GM18909 (cell line): ENCODE results near the gene MRPS9.
A peak's percentile ranks its signal among the peaks of the same experiment; 100 is the strongest.

Experiments used
- ATAC-seq: cut with Tn5 transposase; IDR thresholded peaks from one replicate; pipeline ENCODE4 v1.9.1; 2021; ENCODE audit warnings: mild to moderate bottlenecking; ENCODE audit not compliant: unreplicated experiment, poor library complexity

Gene MRPS9

DNA sequence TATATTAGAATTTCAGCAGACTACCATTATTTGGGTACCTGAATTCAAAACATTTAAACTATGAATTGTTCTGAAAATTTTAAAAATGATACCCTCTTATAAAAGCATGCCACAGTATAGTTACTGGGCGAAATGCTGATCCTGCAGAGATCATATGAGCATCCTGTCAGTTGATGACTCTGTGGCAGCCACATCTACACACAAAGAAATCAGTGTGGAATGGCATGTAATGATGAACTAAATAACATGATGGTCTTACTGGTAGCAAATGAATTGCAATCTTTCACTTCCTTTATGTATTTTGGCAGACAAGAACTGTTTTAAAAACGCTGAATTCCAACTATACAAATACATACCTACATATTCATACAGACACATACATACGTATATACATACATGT is 38.3 kb downstream of the MRPS9 start:
- ATAC-seq: no peak

DNA sequence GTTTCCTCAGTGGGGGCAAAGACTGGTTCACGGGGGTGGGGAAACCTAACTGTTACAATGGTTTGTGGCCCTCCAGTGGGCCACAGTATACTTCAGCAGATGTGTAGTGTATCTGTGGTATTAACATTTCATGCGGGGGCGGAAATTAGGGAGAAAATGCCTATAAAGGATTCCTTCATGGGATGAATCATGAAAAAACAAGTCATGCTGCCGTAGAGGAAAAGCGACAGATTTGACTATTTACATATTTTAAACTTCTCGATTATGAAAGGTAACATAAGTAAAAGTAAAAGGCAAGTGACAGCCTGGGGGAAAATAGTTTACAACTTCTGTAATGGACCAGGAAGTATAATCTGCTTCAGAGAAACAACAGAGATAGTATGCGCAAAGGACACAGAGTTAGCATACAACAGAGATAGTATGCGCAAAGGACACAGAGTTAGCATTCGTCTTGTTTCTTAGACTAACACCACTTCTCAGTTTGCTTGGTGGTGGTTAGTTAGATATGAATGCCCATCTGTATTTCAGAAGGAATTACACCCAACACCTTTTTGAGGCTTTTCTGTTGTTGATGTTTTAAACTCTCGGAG is 41.1 kb downstream of the MRPS9 start:
- ATAC-seq: no peak

DNA sequence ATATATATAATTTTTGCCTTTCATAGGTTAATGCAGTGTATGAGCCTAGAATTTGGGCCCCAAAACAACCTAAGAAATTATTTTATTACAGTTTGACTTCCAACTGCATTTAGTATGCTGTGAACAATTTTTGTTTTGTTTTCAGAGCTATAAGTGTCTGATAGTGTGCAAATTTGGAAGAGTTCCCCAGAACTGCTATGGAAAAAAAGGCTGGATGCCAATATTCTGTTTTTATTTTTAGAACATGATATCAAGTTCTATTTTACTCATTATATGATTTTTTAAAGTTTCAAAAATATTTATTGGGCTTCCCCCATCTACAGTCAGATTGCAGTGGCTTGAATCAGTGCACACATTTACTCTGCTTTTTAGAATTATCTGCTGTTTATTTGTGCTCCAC is 42.6 kb downstream of the MRPS9 start:
- ATAC-seq: no peak

DNA sequence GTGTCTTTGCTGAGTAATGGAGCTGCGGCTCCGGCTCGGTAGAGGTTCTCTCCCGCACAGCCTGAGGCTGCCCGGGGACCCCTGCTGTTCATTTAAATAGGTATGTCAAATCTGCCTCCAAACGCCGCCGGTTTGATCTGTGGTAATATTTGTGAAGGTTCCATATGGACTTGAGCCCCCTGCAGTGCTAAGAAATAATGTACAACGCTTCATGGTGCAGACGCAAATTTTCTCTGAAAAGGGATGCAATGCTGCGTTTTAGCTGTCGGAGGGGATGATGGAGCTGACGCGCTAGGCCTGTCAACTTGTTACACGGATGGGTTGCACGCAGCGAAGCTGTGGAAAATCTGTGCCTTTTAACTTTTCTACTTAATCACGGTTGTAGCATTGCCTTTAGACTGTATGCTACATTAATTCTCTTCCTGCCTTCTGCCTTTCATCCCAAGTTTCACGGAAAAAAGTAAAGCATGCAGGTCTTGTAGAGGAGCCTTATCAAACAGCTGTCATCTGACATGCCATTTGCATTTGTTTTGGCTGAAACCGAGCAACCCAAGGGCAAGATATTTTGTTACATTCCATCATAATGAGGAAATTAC is 43.2 kb downstream of the MRPS9 start:
- ATAC-seq: no peak

DNA sequence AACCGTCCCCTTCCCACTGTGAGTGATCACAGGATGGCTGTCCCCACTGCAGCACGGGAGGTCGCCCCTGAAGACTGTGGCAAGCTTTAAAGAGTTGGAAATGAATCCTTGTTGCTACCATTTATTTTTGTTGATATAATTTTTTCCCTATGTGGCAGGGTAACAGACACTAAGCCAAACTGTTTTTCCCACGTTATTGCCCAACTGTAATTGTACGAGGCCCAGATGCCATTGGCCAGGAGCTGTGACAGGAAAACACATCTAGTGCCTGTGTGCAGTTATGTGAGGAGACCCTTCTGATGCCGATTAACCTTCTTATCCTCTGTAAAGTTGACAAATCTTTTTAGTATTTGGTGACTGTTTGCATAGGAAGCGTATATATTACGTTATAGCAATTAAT is 44.2 kb downstream of the MRPS9 start:
- no peak for ATAC-seq

DNA sequence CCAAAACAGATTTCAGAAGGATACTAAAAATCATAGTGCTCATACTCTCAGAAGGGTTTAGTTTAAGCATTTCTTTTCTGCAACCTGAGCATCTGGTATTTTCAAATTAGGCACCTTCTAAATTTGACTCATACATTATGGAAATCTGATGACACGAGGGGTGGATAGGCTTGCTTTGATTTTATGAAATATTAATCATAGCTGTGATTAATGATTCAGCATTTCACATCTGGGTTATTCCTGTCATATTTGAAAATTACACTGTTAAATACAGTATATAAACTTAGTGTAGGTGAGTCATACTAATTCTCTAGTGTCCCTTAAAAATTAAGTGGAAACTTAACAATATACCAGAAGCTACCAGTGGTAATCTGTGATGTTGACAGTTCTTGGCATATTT is 47.7 kb downstream of the MRPS9 start:
- ATAC-seq: no peak

DNA sequence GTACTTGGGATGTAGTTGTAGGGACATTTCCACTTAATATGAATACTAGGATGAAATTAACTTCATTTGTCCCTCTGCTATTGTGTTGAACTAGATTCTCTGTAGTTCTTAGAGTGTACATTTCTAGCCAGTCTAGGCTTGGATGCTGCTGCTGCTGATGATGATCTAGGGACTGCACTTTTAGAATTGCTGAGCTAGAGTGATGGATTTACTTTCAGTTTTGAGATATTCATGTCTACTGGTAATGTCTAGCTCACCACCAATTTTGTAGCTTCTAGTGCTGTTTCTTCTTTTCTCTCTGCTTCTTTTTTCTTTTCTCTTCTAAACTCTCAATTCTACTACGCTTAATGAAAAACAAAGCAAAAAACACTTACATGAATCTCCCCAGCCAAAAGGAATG is 49.4 kb downstream of the MRPS9 start:
- no peak for ATAC-seq

DNA sequence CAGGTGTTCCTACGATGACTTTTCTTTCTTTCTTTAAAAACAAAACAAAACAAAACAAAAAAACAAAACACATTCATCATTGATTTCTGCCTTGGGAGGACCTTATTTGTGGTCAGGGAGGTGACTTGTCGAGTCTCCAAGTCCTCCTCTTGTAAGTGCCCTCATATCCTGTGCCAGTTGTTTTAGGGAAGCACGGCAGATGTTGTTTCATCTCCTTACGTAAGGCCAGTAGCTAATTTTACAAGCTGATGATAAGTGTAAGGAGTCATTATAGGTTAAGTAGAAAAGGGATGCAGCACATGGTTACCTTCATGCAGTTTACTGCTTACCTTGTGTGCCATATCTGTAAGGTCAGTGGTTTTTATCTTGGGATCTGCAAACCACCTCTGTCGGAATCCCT is 52.2 kb downstream of the MRPS9 start:
- ATAC-seq: no peak

DNA sequence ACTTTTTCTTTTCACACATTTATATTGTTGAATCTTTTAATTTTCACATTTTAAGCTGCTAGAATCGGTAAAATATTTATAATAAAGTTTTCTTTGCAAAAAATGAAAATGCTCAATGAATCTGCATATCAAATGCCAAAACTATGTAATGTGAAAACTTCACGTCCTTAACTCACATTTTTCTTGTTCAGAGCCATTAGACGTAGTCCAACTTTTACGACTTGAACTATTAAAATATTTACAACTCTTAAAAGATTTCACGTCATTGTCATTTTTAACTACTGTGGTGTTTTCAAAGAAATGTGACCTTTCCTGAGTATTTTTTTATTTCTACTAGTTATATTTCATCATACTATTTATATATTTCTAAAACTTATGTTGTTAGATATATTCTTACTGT is 54.9 kb downstream of the MRPS9 start:
- no peak for ATAC-seq

DNA sequence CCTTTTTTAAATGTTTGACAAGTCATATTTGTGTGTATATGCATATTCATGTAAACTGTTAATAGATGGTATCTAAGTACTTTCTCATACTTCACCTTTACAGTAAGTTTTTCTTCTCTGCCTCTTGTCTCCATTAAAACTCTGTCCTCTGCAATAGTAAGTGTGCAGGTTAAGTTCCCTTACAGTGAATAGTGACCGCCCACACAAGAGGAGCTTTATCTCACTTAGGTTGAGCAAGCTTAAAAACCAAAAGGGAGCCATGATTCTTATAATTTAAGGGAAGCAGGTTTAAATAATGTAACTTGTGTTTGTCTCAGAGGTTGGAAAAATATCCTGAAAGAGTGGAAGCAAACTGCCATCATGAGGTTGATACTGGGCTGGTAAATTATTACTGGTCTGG is 61.3 kb downstream of the MRPS9 start:
- no peak for ATAC-seq

DNA sequence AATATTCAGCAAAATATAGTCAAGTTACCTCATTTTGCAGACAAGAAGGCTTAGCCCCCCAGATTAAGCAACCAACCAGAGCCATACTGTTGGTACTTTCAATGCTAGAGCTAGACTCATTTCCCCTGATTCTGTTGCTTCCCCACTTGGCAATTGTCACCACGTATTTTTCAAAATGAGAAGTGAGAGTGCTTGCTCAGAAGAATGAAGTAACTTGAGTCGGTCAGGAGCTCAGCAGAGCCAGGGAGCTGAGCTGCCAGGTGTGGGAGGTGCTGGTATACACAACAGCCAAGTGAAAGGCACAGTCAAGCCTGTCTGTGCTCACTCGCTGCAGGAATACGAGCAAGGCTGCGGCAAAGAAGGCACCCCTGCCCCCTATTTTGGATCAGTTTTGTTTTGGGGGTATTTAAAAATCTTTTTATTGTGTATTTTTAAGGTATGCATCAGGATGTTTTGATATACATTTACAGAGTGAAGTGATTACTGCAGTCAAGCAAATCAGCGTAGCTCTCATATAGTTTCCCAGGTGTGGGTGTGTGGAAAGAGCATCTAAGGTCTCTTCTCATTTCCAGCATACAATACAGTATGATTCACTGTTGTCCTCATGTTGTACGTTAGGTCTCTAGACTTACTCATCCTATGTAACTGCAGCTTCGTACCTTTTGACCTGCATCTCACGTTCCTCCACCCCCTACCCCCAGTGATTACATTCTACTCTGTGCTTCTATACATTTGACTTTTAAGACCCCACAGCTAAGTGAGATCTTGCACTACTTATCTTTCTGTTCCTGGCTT is 62.4 kb downstream of the MRPS9 start:
- ATAC-seq: peak; percentile 83

DNA sequence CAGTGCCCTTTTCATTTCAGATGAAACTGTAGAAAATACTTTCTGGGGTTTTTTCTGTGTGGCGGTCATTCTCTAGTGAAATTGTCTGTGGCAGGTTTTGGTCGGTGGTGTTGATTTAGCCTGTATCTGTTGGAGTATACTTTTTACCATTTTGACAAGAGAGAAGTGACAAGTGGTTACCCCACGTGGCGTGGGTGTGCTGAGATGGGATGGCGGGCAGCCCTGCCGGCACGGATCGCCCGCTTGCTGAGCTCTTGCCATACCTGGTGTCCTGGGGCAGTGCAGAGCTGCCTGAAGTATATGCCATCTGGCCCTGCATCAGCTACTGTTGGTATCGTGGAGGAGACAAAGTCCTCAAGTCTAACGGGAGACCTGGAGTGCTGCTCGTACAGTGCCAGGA is 64.1 kb downstream of the MRPS9 start:
- no peak for ATAC-seq

DNA sequence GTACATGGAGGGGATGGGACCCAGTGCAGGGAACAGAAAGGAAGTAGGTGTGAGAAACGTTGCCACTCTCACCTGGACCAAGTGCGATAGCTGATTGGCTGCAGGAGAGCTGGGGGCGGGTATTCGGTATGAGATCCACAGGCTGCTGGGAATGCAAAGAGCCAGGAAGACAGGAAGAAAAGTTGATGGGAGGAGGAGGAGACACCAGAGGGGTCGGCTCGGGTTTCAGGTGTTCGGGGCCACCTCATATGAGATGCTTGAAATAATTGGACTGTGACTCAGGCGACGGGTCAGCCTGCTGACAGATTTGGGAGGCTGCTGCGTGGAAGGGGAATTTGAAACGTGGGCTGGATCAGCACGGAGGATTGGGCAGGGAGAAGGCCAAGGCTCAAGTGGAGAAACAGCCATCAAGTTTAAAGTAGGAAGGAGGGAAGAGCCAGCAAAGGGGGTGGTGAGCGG is 65.1 kb downstream of the MRPS9 start:
- no peak for ATAC-seq

DNA sequence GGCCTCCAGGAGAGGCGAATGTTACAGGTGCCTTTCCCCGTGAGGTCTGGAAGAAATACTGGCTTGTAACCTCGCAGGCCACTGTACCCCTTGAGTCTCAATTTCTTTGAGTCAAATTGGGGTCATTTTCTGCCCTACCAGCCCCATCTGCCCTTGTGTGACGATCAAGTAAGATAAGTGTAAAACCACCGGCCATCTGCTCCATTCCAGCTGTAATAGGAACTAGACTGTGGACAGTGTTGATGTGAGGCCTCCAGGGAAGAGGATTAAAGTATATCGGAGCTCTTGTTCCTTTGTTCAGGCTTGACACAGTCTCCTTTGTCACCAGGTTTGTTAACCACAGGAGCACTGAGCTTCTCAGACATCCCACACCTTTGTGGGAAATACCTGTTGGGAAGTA is 65.6 kb downstream of the MRPS9 start:
- no peak for ATAC-seq

DNA sequence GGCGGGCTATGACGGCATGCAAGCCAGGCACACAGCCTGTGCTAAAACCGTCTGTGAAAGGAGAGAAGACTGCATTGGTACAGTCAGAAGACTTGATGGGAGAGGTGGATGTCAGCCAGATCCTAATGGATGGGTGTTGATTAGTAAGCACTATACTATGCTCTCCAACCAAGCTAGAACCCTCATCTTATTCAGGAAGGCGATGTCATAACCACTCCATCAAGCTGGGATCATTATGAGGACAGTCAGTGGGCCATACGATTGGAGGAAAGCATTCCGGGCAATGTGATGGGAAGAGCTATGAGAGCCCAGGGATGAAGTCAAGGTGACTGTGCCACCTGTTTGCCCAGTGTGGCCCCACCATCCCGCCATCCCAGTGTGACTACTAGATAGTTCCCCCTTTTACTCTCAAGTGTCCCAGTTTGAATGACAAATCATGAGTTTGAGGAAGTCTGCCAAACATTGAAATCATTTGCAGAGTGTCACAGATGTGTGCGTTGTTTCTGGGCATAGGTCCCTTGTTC is 66.4 kb downstream of the MRPS9 start:
- no peak for ATAC-seq

DNA sequence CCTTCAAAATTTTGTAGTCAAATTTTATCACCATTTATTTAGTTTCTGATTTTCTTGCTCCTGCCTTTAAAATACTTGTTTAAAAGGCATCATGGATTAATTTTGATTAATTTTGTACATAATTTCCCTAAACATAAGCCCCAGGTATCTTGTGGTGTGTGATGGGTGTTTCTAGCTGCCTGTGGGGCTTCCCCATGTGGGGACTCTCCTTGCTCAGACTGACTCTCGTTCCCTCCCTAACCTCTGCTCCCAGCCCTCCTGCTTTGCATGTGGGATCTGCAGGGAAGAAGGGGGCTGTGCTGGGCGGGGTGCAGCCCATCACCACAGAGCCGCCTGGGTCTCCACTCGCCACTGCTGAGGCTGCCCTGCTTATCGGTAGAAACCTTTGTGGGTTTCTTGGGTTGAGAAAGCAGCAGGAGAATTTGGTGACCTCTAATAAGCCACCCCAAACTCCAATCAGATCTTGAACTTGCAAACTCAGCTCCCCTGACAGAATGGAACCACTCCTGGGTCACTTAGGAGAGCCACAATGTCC is 72.5 kb downstream of the MRPS9 start:
- ATAC-seq: no peak

DNA sequence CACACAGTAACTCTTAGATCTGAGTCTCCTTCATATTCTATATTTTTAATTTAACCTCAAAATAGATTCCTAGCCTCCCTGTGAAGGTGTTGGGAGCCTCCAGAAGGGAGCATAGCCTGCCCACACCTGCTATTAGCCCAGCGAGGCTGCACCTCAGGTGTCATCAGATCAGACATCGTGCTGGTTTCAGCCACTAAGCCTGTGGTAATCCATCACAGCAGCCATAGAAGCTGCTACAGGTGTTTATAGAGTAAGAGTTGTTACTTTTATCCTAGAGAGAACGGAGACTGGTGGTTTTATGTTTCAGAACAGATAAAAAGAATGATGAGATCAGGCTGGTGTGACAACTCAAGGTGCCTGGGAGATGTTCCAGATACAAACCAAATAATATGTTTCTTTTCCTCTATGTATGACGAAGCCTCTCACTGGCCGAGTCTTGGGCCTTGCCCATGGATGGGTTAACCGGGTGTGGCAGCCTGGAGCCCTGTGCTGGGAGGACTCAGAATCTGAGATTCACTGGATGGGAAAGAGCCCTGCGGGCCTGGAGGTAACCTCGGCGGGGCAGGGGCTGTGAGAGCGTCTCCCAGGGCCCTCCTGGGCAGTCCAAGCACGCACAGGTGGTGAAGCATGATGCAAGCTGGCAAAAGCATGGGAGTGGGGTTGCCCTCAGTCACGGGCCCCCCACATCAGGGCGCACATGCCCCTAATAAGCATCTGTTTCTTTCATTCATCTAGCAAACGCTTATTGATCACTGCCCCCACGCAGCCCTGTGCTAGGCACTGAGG is 73.7 kb downstream of the MRPS9 start:
- ATAC-seq: no peak

DNA sequence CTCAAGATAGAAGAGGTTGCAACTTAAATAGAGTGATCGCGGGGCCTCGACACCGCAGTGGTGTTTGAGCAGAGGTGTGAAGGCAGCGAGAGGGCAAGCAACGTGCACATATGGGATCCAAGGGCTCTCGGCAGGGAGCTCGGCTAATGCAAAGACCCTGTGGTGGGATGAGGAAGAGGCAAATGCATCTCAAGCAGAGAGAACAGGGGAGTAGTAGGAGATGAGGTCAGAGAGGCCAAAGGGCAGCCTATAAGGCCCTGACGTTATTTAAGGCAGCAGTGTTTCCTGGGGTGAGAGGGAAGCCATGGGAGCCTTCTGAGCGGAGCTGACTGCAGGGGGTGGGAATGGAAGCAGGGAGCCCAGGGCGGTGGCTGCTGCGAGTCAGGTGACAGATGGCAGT is 74.5 kb downstream of the MRPS9 start:
- ATAC-seq: no peak

DNA sequence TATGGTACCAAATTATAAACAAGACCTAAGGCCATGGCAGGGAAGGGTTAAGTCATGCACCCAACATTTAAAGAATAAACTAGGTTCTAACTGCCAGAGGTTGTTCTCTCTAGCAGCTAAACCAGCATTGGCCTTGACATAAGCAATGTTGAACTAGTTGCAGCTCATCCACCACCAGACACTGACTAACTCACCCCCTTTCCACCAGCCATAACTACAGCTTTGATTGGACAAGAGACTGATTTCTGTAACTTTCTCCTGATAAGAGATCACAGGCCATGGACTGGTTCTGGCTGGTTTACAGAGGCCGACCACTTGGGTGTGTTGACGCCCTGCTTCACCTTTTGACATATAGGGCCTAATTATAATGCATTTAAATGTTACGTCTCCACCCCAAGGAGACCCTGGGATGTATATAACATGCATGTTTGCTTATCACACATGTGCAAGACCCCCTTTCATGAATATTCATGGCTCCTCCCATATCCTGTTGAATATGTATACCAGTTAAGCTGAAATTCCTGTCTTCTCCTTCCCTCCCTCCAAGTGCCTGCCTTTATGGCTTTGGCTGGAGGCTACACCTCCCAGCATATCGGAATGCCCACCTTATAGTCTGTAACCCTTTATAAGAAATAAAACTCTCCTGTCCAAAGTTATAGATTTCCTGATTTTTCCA is 75.9 kb downstream of the MRPS9 start:
- ATAC-seq: no peak

DNA sequence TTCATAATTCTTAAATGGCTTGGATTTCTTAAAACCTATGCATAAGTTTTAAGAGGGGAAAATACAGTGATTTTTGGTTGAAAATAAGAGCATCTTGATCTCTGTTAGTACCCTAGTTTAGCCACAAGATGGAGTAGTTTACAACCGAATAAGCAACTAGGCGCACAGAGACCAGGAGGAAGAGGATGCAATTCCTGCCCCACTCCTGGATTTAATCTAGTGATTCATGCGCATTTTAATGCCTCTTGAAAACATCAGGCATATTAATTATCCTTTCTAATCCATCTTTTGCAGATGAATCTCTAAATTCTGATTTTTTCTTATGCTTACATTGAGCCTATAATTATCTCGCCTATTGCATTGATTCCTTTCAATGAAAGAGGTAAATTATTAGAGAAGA is 76.7 kb downstream of the MRPS9 start:
- peak; percentile 42 for ATAC-seq
